HEK293 (cell line): Measurements from ENCODE around the gene KCNJ16.

Source experiments
- CTCF ChIA-PET: fragments of 350-600 bp; formaldehyde crosslinking; extraction: SDS; loops from one replicate; lab custom pipeline; 2021; ENCODE audit warnings: antibody characterized with exemption; lab: Yijun Ruan, JAX
- POLR2A ChIA-PET: fragments of 300-600 bp; formaldehyde crosslinking; extraction: SDS; loops from one replicate; lab custom pipeline; 2020; ENCODE audit warnings: antibody characterized with exemption, inconsistent platforms; lab: Yijun Ruan, JAX
- H3K27ac ChIP-seq: fragments of 200-500 bp; sonication (Bioruptor generic); 2 replicates; pipeline ENCODE4 v1.5.1; 2014; ENCODE audit warnings: low read depth, low read length, control low read depth, inconsistent platforms; ENCODE audit errors: extremely low read depth
- H3K36me3 ChIP-seq, 2 experiments: fragments of 200-500 bp in 1 of 2; sonication (Bioruptor generic) in 1 of 2; 1 replicate in 1 of 2; 2 replicates in 1 of 2; pipeline ENCODE4 v1.5.1; 2014 to 2017; ENCODE audit warnings: inconsistent platforms in 2 of 2, low read length in 2 of 2; ENCODE audit not compliant: control insufficient read depth in 2 of 2, insufficient read depth in 1 of 2
- H3K4me1 ChIP-seq: fragments of 200-500 bp; sonication (Bioruptor generic); 2 replicates; pipeline ENCODE4 v1.5.1; 2014; ENCODE audit warnings: mild to moderate bottlenecking, low read length, inconsistent platforms; ENCODE audit not compliant: control insufficient read depth, insufficient read depth
- H3K4me3 ChIP-seq: 2 replicates; pipeline ENCODE4 v1.5.1; 2011; ENCODE audit warnings: low read depth, mild to moderate bottlenecking, control low read depth, low read length, moderate library complexity
- H3K9me3 ChIP-seq: fragments of 200-500 bp; sonication (Bioruptor generic); 2 replicates; pipeline ENCODE4 v1.5.1; 2014; ENCODE audit warnings: low read depth, low read length, inconsistent platforms; ENCODE audit not compliant: control insufficient read depth, insufficient read depth
- BCL11A ChIP-seq: fragments of 450-650 bp; formaldehyde crosslinking; IDR thresholded peaks from 2 replicates; pipeline ENCODE4 v1.5.1; 2016; ENCODE audit warnings: low read depth, missing biosample characterization, missing genetic modification characterization
- OVOL3 ChIP-seq: fragments of 450-650 bp; formaldehyde crosslinking; IDR thresholded peaks from 2 replicates; pipeline ENCODE4 v1.5.1; 2016; ENCODE audit warnings: missing biosample characterization, missing genetic modification characterization
- SCRT1 ChIP-seq: fragments of 450-650 bp; formaldehyde crosslinking; IDR thresholded peaks from 2 replicates; pipeline ENCODE4 v1.5.1; 2016; ENCODE audit warnings: missing biosample characterization, missing genetic modification characterization, borderline replicate concordance
- YY2 ChIP-seq: fragments of 450-650 bp; formaldehyde crosslinking; IDR thresholded peaks from 2 replicates; pipeline ENCODE4 v1.5.1; 2016; ENCODE audit warnings: missing biosample characterization, missing genetic modification characterization
- ZBTB17 ChIP-seq: fragments of 450-650 bp; formaldehyde crosslinking; IDR thresholded peaks from 2 replicates; pipeline ENCODE4 v1.5.1; 2016; ENCODE audit warnings: missing biosample characterization, missing genetic modification characterization
- ZBTB7A ChIP-seq: fragments of 450-650 bp; formaldehyde crosslinking; IDR thresholded peaks from 2 replicates; pipeline ENCODE4 v1.5.1; 2016; ENCODE audit warnings: low read depth, missing biosample characterization, missing genetic modification characterization
- ZFHX2 ChIP-seq: fragments of 450-650 bp; formaldehyde crosslinking; conservative IDR thresholded peaks from 2 replicates; pipeline ENCODE4 v1.5.1; 2016; ENCODE audit warnings: missing biosample characterization, missing genetic modification characterization
- ZFP37 ChIP-seq: fragments of 450-650 bp; formaldehyde crosslinking; IDR thresholded peaks from 2 replicates; pipeline ENCODE4 v1.5.1; 2016; ENCODE audit warnings: missing biosample characterization, missing genetic modification characterization
- ZNF510 ChIP-seq: fragments of 450-650 bp; formaldehyde crosslinking; IDR thresholded peaks from 2 replicates; pipeline ENCODE4 v1.5.1; 2018; ENCODE audit warnings: mild to moderate bottlenecking, missing genetic modification characterization, missing biosample characterization; ENCODE audit not compliant: insufficient replicate concordance
- ZNF610 ChIP-seq: fragments of 450-650 bp; formaldehyde crosslinking; IDR thresholded peaks from 2 replicates; pipeline ENCODE4 v1.5.1; 2016; ENCODE audit warnings: missing biosample characterization, missing genetic modification characterization, borderline replicate concordance
- ZNF626 ChIP-seq: fragments of 450-650 bp; sonication (Bioruptor Pico); formaldehyde crosslinking; IDR thresholded peaks from 2 replicates; pipeline ENCODE4 v1.5.1; 2018; ENCODE audit warnings: missing biosample characterization, missing genetic modification characterization, inconsistent platforms
- ZNF629 ChIP-seq: fragments of 450-650 bp; formaldehyde crosslinking; IDR thresholded peaks from 2 replicates; pipeline ENCODE4 v1.5.1; 2017; ENCODE audit warnings: missing biosample characterization, missing genetic modification characterization
- ZNF677 ChIP-seq: fragments of 450-650 bp; IDR thresholded peaks from 2 replicates; pipeline ENCODE4 v1.5.0; 2018; ENCODE audit warnings: missing biosample characterization, mild to moderate bottlenecking, missing genetic modification characterization, moderate library complexity
- ZNF776 ChIP-seq: fragments of 450-650 bp; formaldehyde crosslinking; IDR thresholded peaks from 2 replicates; pipeline ENCODE4 v1.5.0; 2017; ENCODE audit warnings: missing biosample characterization, missing genetic modification characterization, borderline replicate concordance
- ZSCAN30 ChIP-seq: fragments of 450-650 bp; IDR thresholded peaks from 2 replicates; pipeline ENCODE4 v1.5.1; 2018; ENCODE audit warnings: missing biosample characterization, mild to moderate bottlenecking, missing genetic modification characterization, moderate library complexity
- TF ChIP-seq, protein P1 (sequence below): sonication (generic); formaldehyde crosslinking; IDR thresholded peaks from 2 replicates; pipeline ENCODE4 v1.8.1; 2022; ENCODE audit warnings: mild to moderate bottlenecking, moderate library complexity, missing genetic modification reagents
- TF ChIP-seq, protein P2 (sequence below): fragments of 450-650 bp; formaldehyde crosslinking; IDR thresholded peaks from 2 replicates; pipeline ENCODE4 v1.5.1; 2016; ENCODE audit warnings: missing biosample characterization, missing genetic modification characterization
- TF ChIP-seq, protein P3 (sequence below): fragments of 450-650 bp; formaldehyde crosslinking; IDR thresholded peaks from 2 replicates; pipeline ENCODE4 v1.5.1; 2016; ENCODE audit warnings: missing biosample characterization, missing genetic modification characterization
- TF ChIP-seq, protein P4 (sequence below): fragments of 450-650 bp; formaldehyde crosslinking; IDR thresholded peaks from 2 replicates; pipeline ENCODE4 v1.5.1; 2016; ENCODE audit warnings: missing biosample characterization, missing genetic modification characterization
- TF ChIP-seq, protein P5 (sequence below): fragments of 450-650 bp; formaldehyde crosslinking; IDR thresholded peaks from 2 replicates; pipeline ENCODE4 v1.5.1; 2016; ENCODE audit warnings: missing biosample characterization, missing genetic modification characterization

KCNJ16 gene

DNA sequence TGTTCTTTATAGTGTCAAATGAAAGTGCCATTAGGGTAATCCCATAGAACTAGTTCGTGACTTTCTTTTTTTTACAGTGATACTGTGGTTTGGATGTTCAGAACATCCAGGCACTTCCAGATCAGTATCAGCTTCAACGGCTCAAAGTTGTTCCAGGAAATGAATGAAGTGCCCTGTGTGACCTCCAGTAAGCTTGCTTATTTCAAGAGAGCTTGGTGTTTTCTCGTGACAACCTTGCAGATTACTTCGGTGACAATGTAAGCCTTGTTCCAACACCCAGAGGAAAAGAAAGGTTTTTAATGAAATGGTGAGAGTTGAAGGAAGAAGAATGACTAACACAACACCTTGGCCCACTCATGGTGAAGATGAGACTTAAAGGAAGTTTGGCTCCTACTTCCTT lies 16.0 kb upstream of the KCNJ16 start:
- no peak overlapping the region for H3K27ac ChIP-seq
- H3K4me3 ChIP-seq: no peak overlapping the region
- H3K36me3 ChIP-seq: no peaks in the 10 kb centered on the region
- TF ChIP-seq ZNF629 (tag by site-specific recombination) (no peak), ZSCAN30 (tag by site-specific recombination) (no peak), ZBTB7A (tag by site-specific recombination) (no peak), BCL11A (tag by site-specific recombination) (no peak), ZFP37 (no peak), ZNF677 (tag by site-specific recombination) (no peak), ZNF510 (tag by site-specific recombination) (no peak), ZNF776 (tag by site-specific recombination) (no peak), YY2 (tag by site-specific recombination) (no peak), ZBTB17 (tag by site-specific recombination) (no peak), ZFHX2 (tag by site-specific recombination) (no peak), SCRT1 (tag by site-specific recombination) (no peak), ZNF626 (no peak), ZNF610 (no peak), OVOL3 (no peak)
- TF ChIP-seq, protein P1, sequence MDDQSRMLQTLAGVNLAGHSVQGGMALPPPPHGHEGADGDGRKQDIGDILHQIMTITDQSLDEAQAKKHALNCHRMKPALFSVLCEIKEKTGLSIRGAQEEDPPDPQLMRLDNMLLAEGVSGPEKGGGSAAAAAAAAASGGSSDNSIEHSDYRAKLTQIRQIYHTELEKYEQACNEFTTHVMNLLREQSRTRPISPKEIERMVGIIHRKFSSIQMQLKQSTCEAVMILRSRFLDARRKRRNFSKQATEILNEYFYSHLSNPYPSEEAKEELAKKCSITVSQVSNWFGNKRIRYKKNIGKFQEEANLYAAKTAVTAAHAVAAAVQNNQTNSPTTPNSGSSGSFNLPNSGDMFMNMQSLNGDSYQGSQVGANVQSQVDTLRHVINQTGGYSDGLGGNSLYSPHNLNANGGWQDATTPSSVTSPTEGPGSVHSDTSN (CRISPR knock-in tag): no peak
- TF ChIP-seq, protein P2, sequence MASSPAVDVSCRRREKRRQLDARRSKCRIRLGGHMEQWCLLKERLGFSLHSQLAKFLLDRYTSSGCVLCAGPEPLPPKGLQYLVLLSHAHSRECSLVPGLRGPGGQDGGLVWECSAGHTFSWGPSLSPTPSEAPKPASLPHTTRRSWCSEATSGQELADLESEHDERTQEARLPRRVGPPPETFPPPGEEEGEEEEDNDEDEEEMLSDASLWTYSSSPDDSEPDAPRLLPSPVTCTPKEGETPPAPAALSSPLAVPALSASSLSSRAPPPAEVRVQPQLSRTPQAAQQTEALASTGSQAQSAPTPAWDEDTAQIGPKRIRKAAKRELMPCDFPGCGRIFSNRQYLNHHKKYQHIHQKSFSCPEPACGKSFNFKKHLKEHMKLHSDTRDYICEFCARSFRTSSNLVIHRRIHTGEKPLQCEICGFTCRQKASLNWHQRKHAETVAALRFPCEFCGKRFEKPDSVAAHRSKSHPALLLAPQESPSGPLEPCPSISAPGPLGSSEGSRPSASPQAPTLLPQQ (tag by site-specific recombination): no peak
- TF ChIP-seq, protein P3, sequence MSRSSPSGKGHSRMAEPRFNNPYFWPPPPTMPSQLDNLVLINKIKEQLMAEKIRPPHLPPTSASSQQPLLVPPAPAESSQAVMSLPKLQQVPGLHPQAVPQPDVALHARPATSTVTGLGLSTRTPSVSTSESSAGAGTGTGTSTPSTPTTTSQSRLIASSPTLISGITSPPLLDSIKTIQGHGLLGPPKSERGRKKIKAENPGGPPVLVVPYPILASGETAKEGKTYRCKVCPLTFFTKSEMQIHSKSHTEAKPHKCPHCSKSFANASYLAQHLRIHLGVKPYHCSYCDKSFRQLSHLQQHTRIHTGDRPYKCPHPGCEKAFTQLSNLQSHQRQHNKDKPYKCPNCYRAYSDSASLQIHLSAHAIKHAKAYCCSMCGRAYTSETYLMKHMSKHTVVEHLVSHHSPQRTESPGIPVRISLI (tag by site-specific recombination): no peak
- TF ChIP-seq, protein P4, sequence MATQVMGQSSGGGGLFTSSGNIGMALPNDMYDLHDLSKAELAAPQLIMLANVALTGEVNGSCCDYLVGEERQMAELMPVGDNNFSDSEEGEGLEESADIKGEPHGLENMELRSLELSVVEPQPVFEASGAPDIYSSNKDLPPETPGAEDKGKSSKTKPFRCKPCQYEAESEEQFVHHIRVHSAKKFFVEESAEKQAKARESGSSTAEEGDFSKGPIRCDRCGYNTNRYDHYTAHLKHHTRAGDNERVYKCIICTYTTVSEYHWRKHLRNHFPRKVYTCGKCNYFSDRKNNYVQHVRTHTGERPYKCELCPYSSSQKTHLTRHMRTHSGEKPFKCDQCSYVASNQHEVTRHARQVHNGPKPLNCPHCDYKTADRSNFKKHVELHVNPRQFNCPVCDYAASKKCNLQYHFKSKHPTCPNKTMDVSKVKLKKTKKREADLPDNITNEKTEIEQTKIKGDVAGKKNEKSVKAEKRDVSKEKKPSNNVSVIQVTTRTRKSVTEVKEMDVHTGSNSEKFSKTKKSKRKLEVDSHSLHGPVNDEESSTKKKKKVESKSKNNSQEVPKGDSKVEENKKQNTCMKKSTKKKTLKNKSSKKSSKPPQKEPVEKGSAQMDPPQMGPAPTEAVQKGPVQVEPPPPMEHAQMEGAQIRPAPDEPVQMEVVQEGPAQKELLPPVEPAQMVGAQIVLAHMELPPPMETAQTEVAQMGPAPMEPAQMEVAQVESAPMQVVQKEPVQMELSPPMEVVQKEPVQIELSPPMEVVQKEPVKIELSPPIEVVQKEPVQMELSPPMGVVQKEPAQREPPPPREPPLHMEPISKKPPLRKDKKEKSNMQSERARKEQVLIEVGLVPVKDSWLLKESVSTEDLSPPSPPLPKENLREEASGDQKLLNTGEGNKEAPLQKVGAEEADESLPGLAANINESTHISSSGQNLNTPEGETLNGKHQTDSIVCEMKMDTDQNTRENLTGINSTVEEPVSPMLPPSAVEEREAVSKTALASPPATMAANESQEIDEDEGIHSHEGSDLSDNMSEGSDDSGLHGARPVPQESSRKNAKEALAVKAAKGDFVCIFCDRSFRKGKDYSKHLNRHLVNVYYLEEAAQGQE (tag by site-specific recombination): no peak
- TF ChIP-seq, protein P5, sequence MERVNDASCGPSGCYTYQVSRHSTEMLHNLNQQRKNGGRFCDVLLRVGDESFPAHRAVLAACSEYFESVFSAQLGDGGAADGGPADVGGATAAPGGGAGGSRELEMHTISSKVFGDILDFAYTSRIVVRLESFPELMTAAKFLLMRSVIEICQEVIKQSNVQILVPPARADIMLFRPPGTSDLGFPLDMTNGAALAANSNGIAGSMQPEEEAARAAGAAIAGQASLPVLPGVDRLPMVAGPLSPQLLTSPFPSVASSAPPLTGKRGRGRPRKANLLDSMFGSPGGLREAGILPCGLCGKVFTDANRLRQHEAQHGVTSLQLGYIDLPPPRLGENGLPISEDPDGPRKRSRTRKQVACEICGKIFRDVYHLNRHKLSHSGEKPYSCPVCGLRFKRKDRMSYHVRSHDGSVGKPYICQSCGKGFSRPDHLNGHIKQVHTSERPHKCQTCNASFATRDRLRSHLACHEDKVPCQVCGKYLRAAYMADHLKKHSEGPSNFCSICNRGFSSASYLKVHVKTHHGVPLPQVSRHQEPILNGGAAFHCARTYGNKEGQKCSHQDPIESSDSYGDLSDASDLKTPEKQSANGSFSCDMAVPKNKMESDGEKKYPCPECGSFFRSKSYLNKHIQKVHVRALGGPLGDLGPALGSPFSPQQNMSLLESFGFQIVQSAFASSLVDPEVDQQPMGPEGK: no peak
- TF ChIP-seq, all 188 proteins: peak for 0
- ChIA-PET CTCF (interaction anchor here (0.6 kb wide), 3 partner anchors 161 to 533 kb away, joined by 3 read pairs; no protein-coding TSS in a partner anchor), POLR2A (no interaction called here)
- no peaks in the 10 kb centered on the region for H3K4me1 ChIP-seq
- H3K9me3 ChIP-seq: no peaks in the 10 kb centered on the region
